Measurements from ENCODE around the gene SLC9B1.

DNA sequence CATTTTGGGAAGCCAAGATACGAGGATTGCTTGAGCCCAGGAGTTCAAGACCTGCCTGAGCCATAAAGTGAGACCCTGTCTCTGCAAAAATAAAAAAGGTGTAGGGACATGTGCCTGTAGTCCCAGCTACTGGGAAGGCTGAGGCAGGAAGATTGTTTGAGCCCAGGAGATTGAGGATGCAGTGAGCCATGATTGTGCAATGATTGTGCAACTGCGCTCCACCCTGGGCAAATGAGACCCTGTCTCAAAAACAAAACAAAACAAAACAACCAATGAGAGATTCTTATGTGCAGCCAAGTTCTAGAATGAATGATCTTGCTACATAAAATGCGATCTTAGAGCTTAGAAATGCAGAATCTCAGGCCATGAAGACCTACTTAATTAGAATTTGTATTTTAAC is 34.5 kb upstream of the SLC9B1 start:
- TF ChIP-seq, protein P1, sequence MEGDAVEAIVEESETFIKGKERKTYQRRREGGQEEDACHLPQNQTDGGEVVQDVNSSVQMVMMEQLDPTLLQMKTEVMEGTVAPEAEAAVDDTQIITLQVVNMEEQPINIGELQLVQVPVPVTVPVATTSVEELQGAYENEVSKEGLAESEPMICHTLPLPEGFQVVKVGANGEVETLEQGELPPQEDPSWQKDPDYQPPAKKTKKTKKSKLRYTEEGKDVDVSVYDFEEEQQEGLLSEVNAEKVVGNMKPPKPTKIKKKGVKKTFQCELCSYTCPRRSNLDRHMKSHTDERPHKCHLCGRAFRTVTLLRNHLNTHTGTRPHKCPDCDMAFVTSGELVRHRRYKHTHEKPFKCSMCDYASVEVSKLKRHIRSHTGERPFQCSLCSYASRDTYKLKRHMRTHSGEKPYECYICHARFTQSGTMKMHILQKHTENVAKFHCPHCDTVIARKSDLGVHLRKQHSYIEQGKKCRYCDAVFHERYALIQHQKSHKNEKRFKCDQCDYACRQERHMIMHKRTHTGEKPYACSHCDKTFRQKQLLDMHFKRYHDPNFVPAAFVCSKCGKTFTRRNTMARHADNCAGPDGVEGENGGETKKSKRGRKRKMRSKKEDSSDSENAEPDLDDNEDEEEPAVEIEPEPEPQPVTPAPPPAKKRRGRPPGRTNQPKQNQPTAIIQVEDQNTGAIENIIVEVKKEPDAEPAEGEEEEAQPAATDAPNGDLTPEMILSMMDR (IDR thresholded peaks at IDR 0.05) = no peak
- TF ChIP-seq POLR2A (IDR thresholded peaks at IDR 0.05) = no peak
